HEK293T (cell line): ENCODE data around the gene UNC13C.

ENCODE experiments used
- ARNT ChIP-seq: fragments of 450-650 bp; IDR thresholded peaks from 2 replicates; pipeline ENCODE4 v1.6.1; 2017; ENCODE audit warnings: mild to moderate bottlenecking
- BHLHE40 ChIP-seq: fragments of 450-650 bp; IDR thresholded peaks from 2 replicates; pipeline ENCODE4 v1.6.1; 2016; ENCODE audit warnings: mild to moderate bottlenecking, moderate library complexity, borderline replicate concordance
- CTBP1 ChIP-seq: fragments of 450-650 bp; IDR thresholded peaks from 2 replicates; pipeline ENCODE4 v1.6.1; 2016; ENCODE audit warnings: borderline replicate concordance
- ELF4 ChIP-seq: fragments of 450-650 bp; IDR thresholded peaks from 2 replicates; pipeline ENCODE4 v1.6.1; 2017; ENCODE audit warnings: antibody characterized with exemption
- FOXM1 ChIP-seq: fragments of 450-650 bp; IDR thresholded peaks from 2 replicates; pipeline ENCODE4 v1.6.1; 2017; ENCODE audit warnings: mild to moderate bottlenecking, borderline replicate concordance
- HDGF ChIP-seq: fragments of 450-650 bp; IDR thresholded peaks from 2 replicates; pipeline ENCODE4 v1.6.1; 2017; ENCODE audit warnings: antibody characterized with exemption, borderline replicate concordance
- NFRKB ChIP-seq: fragments of 450-650 bp; IDR thresholded peaks from 2 replicates; pipeline ENCODE4 v1.6.1; 2016; ENCODE audit warnings: mild to moderate bottlenecking, moderate library complexity
- SP1 ChIP-seq: fragments of 450-650 bp; IDR thresholded peaks from 2 replicates; pipeline ENCODE4 v1.6.1; 2017
- SUZ12 ChIP-seq: fragments of 450-650 bp; IDR thresholded peaks from 2 replicates; pipeline ENCODE4 v1.6.1; 2016; ENCODE audit warnings: mild to moderate bottlenecking
- TARDBP ChIP-seq: fragments of 450-650 bp; IDR thresholded peaks from 2 replicates; pipeline ENCODE4 v1.6.1; 2016
- ZNF384 ChIP-seq: fragments of 450-650 bp; IDR thresholded peaks from 2 replicates; pipeline ENCODE4 v1.6.1; 2016
- TF ChIP-seq, protein P1 (sequence below): fragments of 450-650 bp; IDR thresholded peaks from 2 replicates; pipeline ENCODE4 v1.6.1; 2016

DNA sequence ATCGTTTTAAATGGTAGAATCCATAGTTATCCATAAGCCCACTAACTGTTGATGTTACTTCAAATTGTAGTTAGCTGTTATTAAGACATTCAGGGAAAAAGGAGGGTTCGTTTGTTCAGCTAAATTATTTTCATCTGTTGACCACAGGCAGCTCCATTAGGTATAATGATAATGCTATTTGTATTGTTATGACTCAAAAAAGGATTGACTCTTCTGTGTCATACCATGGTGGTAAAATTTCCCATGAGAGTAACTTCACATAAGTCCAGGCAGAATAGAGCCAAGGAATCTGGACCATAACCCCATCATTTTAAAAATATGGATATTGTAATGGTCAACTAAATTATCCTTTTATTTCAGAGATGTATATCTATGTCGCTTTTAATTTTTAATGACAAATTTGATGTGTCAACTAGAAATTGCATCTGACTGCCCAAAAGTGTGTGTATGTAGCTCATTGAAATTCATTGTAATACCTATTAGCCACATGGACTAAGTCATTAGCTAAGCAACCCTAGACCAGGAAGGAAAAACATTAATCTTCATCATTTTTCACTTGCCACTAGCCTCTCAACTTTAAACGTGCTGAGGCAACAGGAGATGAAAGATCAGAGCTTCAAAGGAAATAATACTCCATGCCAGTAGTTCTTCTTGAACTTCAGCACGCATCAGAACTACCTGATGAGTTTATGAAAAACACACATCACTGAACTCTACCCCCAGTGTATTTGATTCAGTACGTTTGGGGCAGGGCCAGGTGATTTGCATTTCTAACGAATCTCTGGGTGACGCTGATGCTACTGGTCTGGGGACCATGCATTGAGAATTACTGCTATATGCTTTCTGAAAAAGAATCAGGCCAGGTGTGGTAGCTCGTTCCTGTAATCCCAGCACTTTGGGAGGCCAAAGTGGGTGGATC, 537.7 kb downstream of the UNC13C start:
- TF ChIP-seq TARDBP (no peak), SUZ12 (no peak), NFRKB (no peak), SP1 (no peak), CTBP1 (no peak), ELF4 (no peak), FOXM1 (no peak), ARNT (no peak), HDGF (no peak), ZNF384 (no peak), BHLHE40 (no peak)
- TF ChIP-seq, protein P1, sequence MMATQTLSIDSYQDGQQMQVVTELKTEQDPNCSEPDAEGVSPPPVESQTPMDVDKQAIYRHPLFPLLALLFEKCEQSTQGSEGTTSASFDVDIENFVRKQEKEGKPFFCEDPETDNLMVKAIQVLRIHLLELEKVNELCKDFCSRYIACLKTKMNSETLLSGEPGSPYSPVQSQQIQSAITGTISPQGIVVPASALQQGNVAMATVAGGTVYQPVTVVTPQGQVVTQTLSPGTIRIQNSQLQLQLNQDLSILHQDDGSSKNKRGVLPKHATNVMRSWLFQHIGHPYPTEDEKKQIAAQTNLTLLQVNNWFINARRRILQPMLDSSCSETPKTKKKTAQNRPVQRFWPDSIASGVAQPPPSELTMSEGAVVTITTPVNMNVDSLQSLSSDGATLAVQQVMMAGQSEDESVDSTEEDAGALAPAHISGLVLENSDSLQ = no peak
